Retinal pigment epithelial cell (primary cell): ENCODE measurements around the gene RAB7B.

Experiments
- DNase-seq: peaks from one replicate; pipeline ENCODE4 v3.0.0-alpha.2; 2010; ENCODE audit warnings: low read depth
- H3K4me3 ChIP-seq: 2 replicates; pipeline ENCODE4 v1.5.1; 2011; ENCODE audit warnings: mild to moderate bottlenecking, low read length, control low read depth, moderate library complexity
- CTCF ChIP-seq: conservative IDR thresholded peaks from 2 replicates; pipeline ENCODE4 v1.5.1; 2011; ENCODE audit warnings: low read depth, low read length, control low read depth, inconsistent platforms

The RAB7B gene

GRCh38 chr1:205993068-205993467 lies 10.1 kb downstream of the RAB7B start:
- no peak for DNase-seq
- TF ChIP-seq CTCF, result no peak
- H3K4me3 ChIP-seq, result no peak overlapping the region

GRCh38 chr1:205992218-205992882 lies 10.8 kb downstream of the RAB7B start:
- no peak for DNase-seq
- H3K4me3 ChIP-seq, result no peak overlapping the region
- no peak for TF ChIP-seq CTCF

DNA sequence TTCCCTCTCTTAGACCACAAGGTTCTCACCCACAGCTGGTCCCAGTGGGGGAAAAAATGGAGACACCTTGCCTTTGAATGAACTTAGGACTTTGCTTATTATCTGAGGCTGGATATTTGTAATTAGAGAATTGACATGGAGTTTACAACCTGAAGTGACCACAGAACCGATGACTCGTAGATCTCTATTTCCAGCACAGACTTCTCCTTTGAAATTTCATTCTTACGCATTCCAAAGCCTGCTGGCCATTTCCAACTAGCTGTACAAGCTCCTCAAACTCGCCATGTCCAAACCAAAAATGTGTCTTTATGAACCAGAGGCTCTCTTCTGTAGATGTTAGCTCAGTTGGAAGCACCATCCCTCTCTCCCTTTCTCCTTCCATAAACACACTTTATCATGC lies 12.0 kb downstream of the RAB7B start:
- no peak for TF ChIP-seq CTCF
- no peak overlapping the region for H3K4me3 ChIP-seq
- no peak for DNase-seq

- TF ChIP-seq CTCF, result no peak
- no peak overlapping the region for H3K4me3 ChIP-seq
- no peak for DNase-seq
Measured at GRCh38 chr1:205990226-205990625, 13.0 kb downstream of the RAB7B start.

DNA sequence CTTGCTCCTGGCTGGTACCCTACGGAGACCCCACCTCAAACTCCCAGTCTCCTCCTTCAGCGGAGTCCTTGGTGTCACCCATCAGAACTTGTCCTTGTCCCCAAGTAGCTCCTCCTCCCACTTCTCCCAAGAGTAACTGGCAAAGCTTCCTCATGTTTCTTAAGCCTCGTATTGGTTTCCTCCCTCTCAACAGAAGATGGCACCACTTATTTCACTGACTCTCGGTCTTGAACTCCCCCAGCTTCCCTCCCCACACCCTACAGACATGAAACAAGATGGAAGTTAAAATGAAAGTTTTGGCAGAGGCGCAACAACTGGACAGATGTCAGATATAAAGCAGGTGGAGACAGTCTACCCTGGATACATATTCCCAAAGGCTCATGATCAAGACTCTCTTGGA lies 13.4 kb downstream of the RAB7B start:
- no peak for TF ChIP-seq CTCF
- DNase-seq, result no peak
- H3K4me3 ChIP-seq, result no peak overlapping the region

- DNase-seq, result no peak
- no peak overlapping the region for H3K4me3 ChIP-seq
- TF ChIP-seq CTCF, result no peak
Measured at GRCh38 chr1:205988585-205988995, 14.6 kb downstream of the RAB7B start.

DNA sequence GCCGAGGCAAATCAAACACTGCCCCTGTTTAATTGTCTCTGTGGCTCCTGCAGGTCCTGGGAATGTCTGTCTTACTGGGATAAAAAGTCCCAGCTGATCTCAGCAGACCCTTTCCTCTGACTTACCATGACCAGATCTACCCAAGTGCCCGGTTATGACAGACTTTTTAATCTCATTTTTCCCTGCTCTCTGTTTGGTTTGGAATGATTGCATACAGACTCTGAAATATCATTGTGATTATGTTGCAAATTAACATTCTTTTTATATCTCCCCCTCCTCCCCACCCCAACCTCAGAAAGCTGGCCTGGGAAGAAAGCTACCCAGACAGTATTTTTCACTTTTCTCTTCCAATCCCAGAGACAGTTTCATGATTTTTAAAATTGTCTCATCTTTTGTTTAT lies 16.3 kb downstream of the RAB7B start:
- DNase-seq, result no peak
- TF ChIP-seq CTCF, result no peak
- no peak overlapping the region for H3K4me3 ChIP-seq
